NCI-H2081 treated with DMSO at 0.1 percent for 48 hours (cell line): ENCODE data around the gene SLFN12.
"Not testable (repeated sequence)": the region's sequence is repeated elsewhere in the genome, so short reads cannot be mapped to it uniquely, and the experiment has no call there.

ENCODE experiments used
- DNase-seq: peaks from one replicate; lab custom pipeline; 2025; lab: John Stamatoyannopoulos, UW

The SLFN12 gene

DNA sequence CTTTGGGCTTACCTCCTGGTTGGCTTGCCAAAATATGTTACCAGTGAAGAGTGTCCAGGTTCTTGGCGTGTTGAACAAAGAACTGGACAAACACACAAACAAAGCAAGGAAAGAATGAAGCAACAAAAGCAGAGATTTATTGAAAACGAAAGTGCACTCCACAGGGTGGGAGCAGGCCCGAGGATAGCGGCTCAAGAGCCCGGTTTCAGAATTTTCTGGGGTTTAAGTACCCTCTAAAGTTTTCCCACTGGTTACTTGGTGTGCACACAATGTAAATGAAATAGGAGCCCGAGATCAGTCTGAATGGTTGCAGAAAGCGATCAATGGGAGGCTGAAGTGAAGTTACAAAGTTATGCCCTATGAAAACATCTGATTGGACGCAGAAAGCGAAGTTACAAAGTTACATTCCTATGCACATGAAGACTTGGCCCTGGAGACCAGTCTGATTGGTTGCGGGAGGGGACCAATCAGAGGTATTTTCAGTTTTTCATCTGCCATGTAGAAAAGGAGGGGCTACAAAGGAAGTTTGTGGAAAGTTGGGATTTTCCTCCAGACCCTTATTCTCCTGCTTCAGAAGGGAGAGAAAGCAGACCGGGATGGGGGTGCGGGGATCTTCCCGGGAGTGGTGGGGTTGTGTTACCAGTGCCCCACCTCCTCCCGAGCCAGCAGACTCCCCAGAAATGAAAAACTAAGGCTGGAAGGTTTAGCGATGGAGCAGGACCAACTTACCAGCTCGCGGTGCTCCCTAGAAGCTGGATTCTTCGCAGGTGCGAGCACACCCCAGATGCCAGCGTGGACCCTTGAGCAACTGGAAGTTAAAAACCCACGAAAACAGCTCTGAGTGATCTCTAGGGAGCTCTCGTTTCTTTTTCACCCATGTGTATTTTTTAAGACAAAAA lies at the start of gene SLFN12:
Gene SLFN12, minus strand, starts transcription at position 325 of the 899 bp plus-strand sequence. CDS start 9,472 bp downstream, outside the sequence.
- DNase-seq, result no peak

DNA sequence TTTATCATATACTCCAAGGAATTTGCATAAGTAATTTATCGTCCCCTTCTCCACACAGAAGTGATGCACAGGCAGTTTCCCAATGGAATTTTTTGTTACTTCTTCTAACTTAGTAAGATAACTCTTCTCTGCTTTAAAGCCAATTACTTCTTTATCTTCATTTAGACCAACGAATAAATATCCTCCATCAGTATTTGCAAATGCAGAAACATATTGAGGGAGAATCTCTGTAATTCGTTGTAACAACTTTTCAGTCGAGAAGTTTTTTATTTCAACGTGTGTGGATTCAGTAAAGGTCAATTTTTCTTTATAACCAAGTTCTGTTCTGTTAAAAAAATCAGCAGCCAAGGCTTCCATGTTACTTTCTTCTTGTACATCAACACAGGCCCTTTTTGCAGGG lies 47.0 kb upstream of the SLFN12 start:
- no peak for DNase-seq

DNA sequence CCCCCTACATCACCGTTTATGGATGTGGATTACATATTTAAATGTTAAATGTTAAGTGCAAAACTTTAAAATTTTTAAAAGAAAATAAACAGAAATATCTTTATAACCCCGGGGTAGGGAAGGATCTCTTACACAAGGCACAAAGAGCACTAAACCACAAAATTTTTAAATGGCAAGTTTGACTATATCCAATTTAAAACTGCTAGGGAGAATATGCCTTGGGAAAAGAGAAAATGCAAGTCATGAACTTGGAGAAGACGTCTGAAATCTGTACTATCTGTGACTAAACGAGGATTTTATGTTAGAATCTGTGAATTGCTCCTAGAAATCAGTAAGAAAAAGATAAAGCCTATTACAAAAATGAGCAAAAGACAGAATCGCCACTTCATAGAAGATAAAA lies 44.9 kb upstream of the SLFN12 start:
- no peak for DNase-seq

DNA sequence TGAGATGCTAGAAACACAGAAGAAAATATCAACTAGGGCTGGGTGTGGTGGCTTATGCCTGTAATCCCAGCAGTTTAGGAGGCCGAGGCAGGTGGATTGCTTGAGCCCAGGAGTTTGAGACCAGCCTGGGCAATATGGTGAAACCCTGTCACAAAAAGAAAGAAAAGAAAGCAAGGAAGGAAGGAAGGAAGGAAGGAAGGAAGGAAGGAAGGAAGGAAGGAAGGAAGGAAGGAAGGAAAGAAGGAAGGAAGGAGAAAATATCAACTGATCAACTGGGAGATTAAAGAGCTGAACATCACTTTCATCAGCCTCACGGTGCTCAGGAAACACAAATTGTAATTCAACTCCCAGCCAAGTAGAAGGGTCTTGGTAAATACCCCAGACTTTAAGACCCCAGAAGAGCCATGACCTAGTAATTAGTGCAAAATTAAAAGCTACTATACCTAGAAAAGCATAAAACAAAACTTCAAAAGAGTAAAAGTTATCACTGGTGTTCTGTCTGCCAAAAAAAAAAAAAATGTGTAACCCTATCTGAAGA lies 44.1 kb upstream of the SLFN12 start:
- no peak for DNase-seq

DNA sequence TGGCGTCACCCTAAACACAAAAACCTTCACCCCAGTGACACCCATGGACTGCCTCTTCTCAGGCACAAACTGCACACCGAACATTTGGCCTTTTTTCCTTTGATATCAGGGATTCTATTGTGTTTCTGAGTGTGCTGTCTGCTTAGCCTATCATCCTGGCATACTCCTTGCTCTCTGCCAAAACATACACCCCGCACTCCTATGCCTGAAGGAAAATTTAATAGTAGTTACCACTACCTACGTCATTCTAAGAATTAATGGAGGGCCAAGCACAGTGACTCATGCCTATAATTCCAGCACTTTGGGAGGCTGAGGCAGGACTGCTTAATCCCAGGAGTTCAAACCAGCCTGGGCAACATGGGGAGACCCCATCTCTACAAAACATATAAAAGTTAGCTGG lies 36.2 kb upstream of the SLFN12 start:
- DNase-seq, result no peak

DNA sequence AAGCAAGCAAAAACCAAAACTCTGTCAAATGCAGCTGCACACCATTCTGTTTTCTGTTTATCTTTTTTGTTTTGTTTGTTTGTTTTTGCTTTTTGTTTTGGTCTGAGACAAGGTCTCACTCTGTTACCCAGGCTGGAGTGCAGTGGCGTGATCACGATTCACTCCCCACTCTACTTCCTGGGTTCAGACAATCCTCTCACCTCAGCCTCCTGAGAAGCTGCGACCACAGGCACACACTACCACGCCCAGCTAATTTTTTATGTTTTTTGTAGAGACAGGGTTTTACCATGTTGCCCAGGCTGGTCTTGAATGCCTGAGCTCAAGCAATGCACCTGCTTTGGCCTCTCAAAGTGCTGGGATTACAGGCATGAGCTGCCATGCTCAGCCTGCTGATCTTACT lies 35.5 kb upstream of the SLFN12 start:
- no peak for DNase-seq

DNA sequence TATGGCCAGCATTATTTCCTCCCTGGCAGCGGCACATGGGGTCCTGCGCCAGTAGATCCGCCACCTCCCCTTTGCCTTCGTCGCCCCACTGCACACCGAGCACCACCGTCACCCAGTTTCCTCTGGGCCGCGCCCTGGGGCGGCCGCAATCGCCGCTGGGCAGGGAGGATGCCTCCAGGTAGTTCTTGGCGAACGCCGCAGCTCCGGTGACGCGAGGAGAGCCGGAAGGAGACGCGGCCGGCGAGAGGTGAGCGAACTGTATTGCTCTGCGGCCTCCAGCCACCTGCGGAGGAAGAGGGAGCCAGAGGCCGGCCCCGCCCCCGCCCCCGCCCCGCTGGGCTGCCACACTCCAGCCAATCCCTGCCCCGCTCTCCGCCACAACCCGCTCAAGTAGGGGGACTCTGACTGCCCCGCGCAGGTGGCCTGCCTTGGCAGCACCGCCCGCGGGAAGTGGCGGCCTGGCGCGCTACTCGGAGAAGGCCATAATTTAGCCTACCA lies 28.1 kb upstream of the SLFN12 start:
- no peak for DNase-seq

DNA sequence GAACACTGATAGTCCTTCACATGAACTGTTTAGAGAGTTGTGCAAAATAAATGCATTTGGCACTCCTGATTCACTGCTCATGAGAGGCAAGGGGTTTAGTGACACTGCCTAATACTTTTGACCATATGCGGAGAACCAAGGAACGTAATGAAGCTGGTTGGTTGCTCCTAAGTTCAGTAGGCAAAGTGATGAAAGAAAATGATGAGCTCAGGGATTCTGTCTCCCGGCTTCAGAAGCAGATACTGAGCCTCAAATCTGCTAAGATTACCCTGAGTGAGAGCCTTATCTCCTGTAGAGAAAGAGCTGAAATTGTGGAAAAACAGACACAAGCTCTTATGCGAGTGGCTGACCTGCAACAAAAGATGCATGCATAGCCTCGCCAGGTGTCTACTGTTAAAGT lies 21.7 kb upstream of the SLFN12 start:
- DNase-seq, result not testable (repeated sequence)

DNA sequence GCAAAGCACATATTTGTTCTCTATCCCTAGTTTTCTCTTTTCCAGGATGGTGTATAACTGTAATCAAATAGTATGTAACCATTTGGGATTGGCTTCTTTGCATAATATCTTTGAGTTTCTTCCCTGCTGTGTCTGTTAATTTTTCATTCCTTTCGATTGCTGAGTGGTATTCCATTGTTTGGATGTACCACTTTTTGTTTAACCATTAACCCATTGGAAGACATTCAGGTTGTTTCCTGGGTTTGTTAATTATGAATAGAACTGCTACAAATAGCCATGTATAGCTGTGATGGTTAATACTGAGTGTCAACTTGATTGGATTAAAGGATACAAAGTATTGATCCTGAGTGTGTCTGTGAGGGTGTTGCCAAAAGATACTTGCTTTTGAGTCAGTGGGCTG lies 20.9 kb upstream of the SLFN12 start:
- DNase-seq, result no peak

DNA sequence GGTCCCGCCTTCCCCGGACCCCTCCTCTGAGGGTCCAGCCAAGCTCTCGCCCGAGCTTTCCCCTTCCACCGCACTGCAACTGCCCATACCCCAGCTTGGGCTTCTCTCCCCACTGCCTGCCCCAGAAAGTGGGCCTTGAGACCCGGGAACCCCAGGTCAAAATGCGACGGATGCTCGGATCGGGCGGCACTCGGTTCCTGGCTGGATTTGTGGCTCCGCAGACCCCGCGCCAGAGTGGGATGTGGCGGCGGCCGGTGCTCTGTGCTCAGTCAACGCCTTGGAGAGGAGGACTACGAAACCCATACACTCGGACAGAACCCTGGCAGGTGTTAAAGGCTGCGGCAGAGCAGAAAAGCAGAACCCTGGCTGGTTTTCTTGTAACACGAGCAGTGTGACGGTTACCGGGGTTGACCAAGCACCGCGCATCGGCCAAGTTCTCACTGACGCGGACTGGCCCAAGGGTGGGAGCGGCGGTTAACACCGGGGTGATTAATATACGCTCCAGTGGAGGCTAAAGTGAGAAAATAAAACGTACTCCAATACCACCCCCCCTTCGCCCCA lies 17.2 kb upstream of the SLFN12 start:
- DNase-seq, result no peak

DNA sequence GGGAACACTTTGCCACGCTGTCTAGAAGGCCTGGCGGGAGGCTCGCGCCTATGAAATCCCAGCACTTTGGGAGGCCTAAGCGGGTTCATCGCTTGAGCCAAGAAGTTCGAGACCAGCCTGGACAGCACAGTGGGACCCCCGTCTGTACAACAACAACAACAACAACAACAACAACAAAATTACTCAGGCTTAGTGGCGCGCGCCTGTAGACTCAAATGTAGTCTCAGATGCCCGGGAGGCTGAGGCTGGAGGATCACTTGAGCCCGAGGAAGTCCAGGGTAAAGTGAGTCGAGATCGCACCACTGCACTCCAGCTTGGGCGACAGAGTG lies 16.6 kb upstream of the SLFN12 start:
- DNase-seq, result no peak

DNA sequence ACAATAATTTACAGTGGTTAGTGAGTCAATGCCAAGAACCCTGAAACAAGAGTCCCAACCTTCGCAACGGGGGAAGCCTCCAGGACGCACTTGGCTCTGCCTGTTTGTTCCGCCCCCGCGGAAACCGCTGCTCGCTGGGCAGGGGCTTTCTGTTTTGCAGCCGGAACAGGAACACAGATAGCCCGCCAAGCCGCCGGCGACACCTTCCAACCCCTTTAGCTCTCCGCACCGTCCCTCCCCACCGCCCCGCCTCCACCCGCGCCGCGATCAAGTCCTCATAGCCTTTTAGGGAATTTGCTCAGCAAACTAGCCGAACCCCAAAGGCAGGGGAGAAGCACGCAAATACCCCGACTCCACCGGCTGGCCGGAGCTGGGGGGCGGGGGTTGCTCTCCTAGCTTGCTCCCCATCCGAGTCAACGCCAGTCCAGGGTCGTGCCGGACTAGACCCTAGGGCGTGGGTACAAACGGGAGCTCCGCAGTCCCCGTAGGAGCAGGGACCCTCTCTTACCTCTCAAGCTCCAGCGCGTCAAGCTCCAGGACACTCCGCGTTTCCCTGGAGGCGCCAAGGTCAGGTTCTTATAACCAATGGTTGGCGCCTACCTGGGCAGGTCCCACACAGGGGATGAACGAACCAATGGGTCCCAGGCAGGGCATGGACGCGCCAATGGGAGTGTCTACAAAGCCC lies 16.1 kb upstream of the SLFN12 start, which contains the start of gene SLFN13:
Gene SLFN13, minus strand, starts transcription at position 553 of the 685 bp plus-strand sequence. CDS start 3,086 bp downstream, outside the sequence.
- no peak for DNase-seq

DNA sequence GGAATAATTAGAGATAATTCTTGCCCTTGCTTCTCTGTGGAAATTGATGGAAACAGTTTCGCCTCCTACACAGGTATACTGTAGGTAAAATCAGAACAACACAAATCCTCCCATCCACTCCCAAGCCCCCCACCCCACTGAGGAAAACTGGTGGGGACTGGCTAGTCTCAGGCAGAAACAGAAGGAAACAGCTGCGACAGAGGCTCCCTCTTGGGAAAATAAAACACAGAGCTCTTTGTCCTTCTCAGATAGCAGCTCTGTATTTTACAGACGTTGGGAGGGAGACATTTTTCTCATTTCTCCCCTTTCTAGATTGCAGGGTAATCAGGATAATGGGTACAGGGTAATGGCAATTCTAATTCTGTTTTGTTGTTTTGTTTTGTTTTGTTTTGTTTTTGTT lies 15.2 kb upstream of the SLFN12 start:
- no peak for DNase-seq

DNA sequence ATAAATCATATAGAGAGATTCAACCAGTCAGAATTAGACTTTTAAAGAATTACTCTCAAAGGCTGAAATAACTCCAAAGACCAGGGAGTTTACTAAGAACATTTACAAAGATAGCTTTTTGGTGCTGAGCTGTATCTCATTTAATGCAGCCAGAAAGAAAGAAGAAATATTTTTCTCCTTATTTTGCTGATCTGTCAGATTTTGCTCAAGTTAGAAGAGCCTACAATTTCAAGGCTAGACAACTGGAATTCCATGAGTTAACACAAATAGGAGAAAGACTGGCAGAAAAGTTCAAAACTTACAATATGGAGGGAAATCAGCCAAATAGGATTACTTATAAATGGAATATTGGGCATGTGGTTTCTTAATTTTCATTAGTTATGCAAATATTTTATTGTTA lies 6.1 kb upstream of the SLFN12 start:
- DNase-seq, result no peak

DNA sequence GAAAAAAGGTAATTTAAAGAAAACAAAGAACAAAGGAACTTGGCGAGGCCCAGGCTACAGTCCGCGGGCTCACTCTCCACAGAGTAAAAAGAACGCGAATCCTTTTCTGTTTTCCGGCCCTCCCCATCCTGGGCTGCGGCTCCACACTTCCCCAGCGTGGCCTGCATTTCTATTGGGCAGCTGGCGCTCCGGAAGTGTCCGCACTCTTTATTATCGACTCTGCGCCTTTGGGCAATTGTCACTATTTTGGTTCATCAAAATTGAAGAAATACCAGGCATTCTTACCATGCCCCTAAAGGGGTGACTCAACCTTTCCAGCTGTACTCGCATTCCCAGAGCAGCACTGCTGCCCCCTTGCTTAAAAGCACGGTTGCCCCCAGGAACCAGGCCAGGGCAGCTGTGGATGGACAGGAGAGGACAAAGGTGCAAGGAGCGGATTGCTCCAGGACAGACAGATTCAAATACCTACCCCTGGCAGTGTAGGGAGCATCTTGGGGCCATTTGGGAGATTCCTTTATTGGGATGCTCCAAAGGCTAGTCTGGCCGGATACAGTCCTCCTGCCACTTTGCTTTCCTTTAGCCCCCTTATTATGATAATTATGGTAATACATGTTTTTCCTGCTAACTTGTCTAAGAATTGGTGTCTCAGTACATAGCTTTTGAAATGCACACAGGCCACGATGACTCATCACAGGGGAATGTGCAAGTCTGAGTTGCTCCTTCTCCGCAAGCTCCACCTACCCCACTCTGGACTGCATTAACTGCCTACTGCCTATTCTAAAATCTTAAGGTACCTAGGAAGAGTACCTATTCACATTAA lies 985 bp upstream of the SLFN12 start:
- no peak for DNase-seq

DNA sequence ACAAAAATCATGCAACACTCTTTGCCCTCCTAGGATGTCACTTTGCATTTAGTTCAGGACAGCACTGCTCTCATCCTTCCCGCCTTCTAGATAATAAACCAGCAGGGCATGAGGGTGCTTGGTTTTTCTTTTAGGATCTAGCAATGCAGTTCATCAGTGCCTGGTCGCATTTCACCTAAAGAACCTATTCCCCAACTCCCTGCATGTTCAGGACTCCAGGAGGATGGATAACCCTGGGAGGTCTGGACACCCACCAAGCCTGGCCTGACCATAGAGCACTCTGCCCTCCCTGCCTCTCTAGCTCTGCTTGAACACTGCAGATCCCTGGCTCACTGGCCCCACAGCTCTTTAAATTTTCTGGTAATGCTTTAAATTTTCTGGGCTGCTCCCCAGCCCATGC lies 2.6 kb downstream of the SLFN12 start:
- DNase-seq, result no peak

DNA sequence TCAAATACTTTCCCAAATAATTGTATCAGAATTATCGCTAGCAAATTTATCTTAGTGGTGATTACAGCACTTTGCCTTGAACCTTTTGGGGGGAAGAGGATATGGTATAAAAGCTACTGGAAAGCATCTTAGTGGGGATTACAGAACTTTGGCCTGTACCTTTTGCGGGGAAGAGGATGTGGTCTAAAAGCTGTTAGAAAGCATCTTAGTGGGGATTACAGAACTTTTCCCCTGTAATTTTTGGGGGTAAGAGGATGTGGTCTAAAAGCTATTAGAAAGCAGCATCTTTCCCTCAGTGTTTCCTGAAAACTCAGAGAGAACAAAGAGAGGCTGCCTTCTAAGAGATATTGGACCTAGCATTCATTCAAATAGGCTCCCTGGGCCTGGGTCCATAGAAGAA lies 4.1 kb downstream of the SLFN12 start:
- DNase-seq, result no peak

DNA sequence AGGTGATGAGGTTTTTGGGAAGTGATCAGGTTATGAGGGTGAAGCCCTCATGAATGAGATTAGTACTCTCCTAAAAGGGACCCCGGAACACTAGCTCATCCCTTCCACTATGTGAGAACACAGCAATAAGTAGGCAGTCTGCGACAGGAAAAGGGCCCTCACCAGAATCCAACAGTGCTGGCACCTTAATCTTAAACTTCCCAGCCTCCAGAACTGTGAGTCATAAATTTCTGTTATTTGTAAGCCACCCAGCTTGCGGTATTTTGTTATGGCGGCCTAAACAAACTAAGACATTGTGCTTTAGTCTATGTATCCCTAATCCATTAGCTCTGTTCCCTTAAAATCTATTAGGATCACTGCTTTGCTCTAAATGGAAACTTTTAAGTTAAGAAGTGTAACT lies 8.5 kb downstream of the SLFN12 start:
- DNase-seq, result no peak

DNA sequence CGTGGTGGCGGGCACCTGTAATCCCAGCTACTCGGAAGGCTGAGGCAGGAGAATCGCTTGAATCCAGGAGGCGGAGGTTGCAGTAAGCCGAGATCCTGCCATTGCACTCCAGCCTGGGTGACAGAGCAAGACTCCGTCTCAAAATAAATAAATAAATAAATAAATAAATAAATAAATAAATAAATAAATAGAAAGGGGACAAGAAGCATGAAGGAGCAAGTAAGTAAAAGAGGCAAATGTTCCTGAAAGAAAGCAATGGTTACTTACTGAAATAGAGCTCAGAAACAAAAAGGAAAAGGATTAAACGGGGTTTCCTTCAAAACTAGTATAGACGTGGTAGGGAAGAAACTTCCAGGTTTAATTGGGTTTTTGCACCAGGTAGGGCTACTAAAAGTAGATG lies 11.2 kb downstream of the SLFN12 start:
- not testable (repeated sequence) for DNase-seq

DNA sequence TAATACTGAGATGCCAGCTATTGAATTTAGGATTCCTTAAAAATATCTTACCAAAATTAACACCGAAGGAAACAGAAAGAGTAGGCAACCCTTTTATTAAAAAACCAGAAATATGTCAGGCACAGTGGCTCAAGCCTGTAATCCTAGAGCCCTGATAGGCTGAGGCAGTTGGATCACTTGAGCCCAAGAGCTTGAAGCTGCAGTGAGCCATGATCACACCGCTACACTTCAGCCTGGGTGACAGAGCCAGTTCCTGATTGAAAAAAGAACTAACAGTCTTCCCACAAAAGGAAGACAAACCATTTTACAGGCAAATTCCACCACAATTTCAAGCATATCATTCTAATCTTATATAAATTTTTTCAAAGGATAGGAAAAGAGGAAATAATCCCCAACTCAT lies 15.6 kb downstream of the SLFN12 start:
- DNase-seq, result no peak

DNA sequence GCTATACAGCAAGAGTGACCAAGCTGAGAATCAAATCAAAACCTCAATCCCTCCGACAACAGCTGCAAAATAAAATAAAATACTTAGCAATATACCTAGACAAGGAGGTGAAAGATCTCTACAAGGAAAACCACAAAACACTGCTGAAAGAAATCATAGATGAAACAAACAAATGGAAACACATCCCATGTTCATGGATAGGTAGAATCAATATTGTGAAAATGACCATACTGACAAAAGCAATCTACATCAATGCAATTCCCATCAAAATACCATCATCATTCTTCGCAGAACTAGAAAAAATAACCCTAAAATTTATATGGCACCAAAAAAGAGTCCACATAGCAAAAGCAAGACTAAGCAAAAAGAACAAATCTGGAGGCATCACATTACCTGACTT lies 17.6 kb downstream of the SLFN12 start:
- DNase-seq, result not testable (repeated sequence)

DNA sequence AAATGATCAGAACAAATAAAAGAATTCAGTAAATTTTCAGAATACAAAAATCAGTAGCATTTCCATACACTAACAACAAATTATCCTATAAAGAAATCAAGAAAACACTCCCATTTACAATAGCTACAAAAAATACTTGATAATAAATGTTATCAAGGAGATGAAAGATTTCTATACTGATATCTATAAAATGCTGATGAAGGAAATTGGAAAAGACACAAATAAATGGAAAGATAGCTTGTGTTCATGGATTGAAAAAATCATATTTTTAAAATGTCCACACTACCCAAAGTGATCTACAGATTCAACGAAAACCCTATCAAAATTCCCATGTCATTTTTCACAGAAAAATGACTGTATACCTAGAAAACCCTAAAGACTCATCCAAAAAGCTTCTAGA lies 18.1 kb downstream of the SLFN12 start:
- no peak for DNase-seq
